Fibroblast of lung (primary cell): Measurements from ENCODE around the gene DIS3L.

Source experiments
- CTCF ChIP-seq, 2 donors: IDR thresholded peaks in 1 of 2; conservative IDR thresholded peaks in 1 of 2; 1 replicate in 1 of 2; 2 replicates in 1 of 2; pipeline ENCODE4 v1.5.1; 2011 to 2012; ENCODE audit warnings: low read length in 2 of 2, control low read depth in 1 of 2, inconsistent platforms in 1 of 2, low read depth in 1 of 2, mild to moderate bottlenecking in 1 of 2
- EZH2 ChIP-seq: IDR thresholded peaks from 2 replicates; pipeline ENCODE4 v1.5.1; 2012; ENCODE audit warnings: low read length, control low read depth, mild to moderate bottlenecking; ENCODE audit errors: missing control alignments

- no peak for TF ChIP-seq CTCF (conservative IDR thresholded peaks at IDR 0.05 in 1 of 2, IDR thresholded peaks at IDR 0.05 in 1 of 2; ENCODE audit: low read depth in 1 of 2, low read length in 2 of 2)
- no peak for TF ChIP-seq EZH2
Measured at GRCh38 chr15:66251065-66251789, 42.1 kb upstream of the DIS3L start.
